D341Med (cell line): Measurements from ENCODE around the gene HIRIP3.

Experiments used
- DNase-seq: peaks from one replicate; pipeline ENCODE4 v3.0.0; 2012; ENCODE audit warnings: low spot score

Gene HIRIP3

DNA sequence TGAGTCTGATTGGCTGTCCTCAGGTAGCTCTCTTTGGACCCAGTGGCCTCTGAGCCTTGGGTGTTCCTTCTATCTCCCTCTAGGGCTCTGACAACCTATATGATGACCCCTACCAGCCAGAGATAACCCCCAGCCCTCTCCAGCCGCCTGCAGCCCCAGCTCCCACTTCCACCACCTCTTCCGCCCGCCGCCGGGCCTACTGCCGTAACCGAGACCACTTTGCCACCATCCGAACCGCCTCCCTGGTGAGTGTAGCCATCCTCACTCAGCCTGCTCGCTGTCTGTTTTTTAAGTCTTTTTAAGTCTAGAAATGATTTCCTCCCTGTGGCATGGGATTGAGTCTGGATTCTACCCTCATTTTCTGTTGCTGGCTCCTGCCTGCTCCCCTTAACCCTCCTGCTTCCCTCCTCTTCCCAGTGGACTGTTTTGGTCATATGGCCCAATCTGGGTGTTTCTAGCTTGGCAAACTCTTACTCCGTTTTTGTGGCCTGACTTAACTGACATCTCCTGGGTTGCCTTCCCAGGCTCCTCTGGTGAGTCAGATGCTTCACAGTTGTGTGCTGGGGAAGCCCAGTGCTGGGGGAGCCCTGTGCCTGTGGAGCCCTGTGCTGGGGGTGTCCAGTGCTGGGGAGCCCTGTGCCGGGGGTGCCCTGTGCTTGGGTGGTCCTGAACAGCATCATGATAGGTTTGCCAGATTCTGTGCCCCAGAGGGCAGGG, 11.8 kb downstream of the HIRIP3 start:
- DNase-seq: no peak

DNA sequence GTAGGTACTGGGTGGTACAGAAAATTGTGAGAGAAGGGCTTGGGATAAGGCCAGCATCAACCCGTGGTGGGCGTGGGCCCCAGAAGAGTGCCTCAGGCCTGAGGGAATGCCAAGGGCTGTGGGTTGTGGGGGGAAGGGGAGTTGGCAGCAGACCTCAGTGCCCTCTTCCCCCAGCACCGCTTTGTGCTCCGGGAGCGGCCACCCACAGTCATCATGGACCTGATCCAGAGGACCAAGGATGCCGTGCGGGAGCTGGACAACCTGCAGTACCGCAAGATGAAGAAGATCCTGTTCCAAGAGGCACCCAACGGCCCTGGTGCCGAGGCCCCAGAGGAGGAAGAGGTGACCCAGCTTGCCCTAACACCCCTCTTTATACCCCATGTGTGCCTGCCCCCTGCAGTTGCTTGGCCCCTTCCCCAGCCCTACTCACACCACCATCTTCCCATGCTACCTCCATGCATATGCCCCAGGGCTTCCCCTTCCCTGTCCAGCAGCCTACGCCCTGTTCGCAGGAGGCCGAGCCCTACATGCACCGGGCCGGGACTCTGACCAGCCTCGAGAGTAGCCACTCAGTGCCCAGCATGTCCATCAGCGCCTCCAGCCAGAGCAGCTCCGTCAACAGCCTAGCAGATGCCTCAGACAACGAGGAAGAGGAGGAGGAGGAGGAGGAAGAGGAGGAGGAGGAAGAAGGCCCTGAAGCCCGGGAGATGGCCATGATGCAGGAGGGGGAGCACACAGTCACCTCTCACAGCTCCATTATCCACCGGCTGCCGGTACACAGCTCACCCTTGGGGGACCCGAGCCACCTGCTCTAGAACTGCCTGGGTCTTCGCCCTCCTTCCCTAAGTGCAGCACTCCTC, 12.6 kb downstream of the HIRIP3 start:
- DNase-seq: no peak

DNA sequence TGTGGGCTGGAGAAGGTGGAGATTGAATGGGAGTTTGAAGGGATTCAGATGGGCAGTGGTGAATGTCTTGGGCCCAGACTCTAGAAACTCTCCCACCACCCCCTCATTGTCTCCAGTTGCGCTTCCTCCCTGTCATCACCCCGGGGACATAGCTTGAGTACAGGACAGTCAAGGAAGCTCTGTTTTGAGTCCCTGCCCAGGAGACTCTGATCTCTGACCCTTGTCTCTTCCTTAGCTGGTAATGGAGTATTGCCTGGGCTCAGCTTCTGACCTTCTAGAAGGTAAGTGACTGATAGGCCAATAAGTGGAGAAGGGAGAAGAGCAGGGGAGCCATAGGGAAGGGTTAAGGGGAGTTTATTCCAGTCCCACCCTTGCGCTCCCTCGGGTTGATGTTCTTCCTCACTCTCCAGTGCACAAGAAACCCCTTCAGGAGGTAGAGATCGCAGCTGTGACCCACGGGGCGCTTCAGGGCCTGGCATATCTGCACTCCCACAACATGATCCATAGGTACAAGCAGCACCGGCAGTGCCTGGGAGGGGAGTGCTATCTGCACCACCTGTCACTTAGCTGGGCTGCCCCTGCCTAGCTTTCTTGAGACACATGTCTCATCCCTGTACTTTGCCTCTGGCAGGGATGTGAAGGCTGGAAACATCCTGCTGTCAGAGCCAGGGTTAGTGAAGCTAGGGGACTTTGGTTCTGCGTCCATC, 16.7 kb downstream of the HIRIP3 start:
- DNase-seq: peak; percentile 5

DNA sequence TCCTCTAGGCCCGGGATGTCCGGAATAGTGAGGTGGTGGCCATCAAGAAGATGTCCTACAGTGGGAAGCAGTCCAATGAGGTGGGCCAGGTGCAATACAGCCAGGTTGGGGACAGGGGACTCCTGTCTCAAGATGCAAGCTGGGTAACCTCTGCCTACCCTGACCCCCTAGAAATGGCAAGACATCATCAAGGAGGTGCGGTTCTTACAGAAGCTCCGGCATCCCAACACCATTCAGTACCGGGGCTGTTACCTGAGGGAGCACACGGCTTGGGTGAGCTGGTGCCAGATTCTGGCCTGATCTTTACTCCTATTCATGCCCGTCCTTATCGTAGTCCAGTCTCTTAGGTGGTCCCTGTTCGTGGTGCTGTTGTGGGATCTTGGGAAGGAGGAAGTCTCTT, 17.3 kb downstream of the HIRIP3 start:
- DNase-seq: no peak

DNA sequence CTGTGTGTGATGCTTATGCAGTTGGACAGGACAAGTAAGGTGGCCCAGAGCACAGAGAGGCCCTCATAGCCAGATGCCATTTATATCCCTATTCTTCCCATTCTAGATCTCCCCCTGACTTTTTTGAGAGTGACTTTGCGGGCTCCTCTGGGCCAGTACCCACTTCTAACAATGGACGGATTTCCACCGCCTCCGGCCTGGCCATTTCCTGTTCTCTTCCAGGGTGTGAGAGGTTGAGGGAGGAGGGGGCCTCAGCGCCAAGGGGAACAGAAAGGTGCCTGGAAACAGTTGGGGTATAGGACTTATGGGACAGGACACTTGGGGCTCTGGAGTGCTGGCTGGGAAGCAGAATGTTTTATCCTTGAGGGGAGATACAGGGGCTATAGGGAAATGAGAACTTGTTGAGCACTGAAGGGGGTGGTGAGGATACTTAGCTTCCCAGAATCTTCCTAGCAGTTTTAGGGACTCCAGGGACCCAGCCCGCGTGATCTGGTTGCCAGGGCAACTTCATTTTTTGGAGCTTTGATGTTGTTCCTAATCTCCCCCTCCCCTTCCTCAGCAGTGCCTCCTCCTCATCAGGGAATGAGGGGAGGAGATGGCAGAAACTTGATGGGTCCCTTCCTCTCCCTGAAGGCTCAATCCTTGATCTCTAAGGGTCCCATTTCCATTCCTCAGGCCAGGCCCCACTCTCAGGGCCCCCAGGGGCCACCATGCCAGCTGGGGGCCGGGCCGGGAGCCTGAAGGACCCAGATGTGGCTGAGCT, 18.2 kb downstream of the HIRIP3 start:
- DNase-seq: peak; percentile 5

DNA sequence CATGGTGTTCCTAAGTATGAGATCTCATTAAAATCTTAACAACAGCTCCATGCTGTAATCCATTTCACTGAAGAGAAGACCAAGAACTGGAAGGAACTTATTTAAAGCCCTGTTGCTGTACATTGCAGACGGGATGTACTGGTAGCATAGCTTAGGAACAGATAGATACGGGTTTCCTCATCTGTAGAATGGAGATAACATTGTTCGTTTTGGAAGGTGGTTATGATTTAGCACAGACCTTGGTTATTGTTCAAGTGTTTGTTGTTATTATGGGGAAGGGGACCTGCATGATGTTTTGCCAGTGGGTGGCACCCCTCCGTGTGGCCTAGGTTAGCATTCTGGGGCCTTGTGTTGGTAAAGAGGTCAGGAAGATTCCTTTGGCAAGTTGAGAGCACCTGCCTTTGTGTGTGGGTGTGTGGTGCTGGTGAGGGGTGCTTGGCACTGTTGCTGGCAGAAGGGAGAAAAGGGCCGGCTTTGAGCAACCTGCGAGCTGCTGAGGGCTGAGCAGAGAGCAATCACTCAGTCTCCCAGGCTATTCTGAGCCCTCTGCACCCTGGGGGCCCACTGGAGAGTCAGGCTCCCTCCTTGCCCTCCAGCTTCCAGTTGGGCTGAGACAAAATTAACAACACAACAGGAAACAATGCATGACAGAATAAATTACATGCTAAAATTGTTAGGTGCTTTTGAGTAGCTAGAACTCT, 19.5 kb downstream of the HIRIP3 start:
- DNase-seq: no peak

DNA sequence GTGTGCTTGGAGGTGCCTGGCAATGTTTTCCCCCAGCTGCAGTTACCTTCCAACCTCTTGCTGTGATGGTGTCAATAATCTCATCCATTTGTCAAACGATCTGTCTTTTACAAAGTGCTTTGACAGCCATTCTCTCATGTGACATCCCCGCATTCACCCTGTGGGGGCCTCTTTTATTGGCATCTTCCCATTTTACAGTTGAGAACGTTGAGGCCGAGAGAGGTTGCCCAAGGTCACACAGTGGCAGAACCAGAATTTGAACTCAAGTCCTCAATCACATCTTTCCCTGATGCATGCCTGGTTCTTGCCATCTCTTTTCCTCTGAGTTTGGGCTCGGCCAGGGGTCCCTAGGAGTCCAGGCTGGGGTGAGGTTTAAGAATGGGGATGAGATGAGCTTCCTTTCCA, 20.3 kb downstream of the HIRIP3 start:
- DNase-seq: no peak

DNA sequence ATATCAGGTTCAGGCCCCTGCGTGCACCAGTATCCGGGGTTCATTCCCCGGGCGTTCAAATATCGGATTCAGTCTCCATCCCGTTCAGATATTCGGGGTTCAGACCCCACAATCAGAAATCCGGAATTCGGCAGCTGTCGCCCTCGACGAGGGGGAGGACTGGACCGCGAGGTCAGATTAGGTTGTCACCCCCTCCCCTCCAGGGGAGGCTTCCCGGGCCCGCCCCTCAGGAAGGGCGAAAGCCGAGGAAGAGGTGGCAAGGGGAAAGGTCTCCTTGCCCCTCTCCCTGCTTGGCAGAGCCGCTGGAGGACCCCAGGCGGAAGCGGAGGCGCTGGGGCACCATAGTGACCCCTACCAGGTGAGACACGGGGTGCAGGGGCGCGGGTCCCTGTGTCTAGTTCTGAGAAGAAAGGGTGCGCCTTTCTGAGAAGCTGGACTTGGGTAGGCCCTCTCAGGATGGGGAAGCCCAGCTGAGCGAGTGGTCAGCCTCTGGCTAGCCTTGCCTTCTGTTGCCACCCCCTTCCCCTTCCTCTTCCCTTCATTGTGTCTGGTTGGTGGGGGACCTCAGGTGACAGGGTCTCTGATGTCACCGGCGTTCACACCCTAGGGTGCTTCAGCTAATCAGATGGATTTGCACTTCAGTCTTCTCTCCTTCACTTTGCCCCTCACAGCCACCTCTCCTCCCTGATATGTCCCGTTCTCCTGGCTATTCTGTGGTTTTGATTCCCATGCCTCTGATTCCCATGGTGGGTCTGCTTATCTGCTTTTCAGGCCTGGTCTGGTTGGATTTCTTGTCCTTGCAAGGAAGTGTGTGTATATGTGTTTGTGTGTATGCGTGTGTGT, 20.9 kb downstream of the HIRIP3 start:
- no peak for DNase-seq

DNA sequence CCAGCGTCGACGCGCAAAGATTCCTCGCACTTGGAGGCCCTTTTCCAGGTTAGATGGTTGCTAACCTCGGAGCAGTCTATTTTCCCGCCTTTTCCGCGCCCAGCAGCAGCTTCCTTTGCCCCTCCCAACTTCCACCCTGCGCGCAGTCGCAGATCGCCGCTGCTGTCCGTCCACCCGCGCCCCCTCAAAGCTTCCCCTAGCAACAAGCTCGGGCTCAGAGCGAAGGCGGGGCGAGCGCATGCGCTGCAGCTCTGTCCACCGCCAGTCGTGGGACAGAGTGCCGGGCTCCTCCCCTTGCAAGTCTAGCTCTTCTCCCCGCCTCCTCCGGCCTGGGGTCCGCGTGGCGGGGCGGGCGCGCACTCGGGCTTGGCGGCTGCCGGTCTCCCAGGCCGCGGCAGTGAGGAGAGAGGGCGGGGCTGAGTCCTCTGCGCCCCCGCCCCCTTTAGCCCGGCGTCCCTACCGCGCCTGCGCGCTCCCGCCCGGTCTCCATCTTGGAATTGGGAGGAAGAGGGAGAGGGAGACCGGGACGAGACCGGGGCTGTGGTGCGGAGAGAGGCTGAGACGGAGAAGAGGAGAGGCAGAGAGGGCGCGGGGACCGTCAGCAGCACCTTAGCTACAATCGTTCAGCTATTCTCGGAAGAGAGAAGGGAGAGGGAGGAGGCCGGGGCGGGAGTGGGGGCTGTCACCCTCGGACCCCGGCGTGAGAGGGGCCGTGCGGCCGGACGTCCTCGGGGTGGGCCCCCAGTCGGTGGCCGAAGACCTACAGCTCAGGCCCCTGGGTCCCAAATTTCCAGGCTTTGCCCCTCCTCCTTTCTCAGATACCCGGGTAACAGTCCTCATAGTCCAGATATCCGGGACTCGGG, 21.8 kb downstream of the HIRIP3 start, which contains the start of gene TAOK2:
TSS of gene TAOK2 (plus strand) at position 485 of the 863 bp plus-strand sequence. CDS start 3,905 bp downstream, outside the sequence.
- DNase-seq: peak; percentile 98

DNA sequence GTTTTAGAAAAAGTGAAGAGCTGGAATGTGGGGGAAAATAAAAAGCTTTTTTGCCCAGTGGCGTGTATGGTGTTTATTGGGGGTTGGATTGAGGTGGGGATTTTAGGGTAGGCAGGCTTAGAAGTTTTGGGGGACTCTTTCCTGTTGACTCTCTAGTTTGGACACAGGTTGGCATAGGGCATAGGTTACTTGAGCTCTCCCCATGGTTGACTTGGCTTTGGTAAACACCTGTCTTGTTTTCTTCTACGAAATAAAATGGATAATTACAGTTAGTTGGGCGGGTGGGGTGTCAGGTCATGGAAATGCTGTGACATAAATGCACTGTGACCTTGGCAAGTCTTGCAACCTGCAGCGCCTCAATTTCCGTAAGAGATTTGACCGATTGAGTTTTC, 22.4 kb downstream of the HIRIP3 start:
- no peak for DNase-seq

DNA sequence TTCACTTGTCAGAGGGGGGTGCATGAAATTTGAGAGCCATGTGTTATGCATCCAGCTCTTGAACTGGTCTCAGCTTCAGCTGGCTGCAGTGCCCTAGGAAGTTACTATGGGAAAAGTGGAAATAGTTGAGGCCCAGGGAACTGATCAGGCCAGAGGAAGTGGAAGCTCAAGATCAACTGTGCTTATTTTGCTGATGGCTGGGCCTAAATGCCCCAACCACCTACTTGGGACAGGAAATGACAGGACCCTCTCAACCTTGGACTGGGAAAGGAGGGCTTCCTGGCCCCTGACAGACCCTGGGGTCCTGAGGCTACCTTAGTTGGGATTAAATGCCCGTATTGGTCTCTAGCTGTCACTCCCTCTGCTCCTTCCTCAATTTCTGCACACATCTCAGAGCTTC, 22.9 kb downstream of the HIRIP3 start:
- no peak for DNase-seq

DNA sequence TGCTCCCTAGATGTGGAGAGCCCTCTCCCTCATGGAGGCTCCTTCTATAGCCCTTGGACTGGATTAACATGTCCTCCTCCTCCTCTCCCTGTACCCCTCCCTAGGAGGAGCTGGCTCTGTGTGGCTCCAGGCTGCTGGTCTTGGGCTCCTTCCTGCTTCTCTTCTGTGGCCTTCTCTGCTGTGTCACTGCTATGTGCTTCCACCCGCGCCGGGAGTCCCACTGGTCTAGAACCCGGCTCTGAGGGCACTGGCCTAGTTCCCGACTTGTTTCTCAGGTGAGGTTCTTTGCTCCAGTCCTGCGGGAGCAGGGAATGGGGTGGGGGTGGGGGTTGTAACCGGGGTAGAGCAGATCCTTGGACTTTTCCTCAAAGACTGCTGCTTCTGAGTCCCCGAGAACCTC, 24.1 kb downstream of the HIRIP3 start:
- no peak for DNase-seq

DNA sequence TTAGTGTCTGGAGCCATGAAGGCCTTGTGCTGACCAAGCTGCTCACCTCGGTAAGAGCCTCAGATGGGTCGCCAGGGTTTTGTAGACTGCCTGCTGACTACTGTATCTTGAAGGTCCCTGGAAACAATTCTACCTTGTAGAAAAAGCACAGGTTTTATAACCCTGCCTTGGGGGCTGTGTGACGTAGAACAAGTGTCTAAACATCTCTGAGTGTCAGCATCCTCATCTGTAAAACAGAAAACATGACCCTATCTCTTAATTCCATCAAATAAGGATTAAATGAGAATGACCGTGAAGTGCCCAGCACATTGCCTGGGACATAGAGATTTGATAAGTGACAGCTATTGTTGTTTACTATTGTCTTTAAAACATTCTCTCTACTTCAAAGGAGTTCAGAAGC, 27.2 kb downstream of the HIRIP3 start:
- DNase-seq: no peak

DNA sequence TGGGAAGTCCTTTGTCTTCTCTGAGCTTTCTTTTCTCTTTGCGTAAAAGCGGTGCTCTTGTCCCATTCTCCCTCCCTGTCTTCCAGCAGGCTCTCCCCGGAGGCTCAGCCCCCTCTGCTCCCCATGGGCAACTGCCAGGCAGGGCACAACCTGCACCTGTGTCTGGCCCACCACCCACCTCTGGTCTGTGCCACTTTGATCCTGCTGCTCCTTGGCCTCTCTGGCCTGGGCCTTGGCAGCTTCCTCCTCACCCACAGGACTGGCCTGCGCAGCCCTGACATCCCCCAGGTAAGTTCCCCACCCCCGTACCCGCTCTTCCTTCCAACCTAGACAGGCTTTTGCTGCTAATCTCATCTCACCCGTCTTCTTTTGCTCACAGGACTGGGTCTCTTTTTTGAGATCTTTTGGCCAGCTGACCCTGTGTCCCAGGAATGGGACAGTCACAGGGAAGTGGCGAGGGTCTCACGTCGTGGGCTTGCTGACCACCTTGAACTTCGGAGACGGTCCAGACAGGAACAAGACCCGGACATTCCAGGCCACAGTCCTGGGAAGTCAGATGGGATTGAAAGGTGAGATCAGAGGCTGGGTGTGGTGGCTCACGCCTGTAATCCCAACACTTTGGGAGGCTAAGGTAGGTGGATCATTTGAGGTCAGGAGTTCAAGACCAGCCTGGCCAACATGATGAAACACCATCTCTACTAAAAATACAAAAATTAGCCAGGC, 32.2 kb downstream of the HIRIP3 start:
- DNase-seq: no peak

DNA sequence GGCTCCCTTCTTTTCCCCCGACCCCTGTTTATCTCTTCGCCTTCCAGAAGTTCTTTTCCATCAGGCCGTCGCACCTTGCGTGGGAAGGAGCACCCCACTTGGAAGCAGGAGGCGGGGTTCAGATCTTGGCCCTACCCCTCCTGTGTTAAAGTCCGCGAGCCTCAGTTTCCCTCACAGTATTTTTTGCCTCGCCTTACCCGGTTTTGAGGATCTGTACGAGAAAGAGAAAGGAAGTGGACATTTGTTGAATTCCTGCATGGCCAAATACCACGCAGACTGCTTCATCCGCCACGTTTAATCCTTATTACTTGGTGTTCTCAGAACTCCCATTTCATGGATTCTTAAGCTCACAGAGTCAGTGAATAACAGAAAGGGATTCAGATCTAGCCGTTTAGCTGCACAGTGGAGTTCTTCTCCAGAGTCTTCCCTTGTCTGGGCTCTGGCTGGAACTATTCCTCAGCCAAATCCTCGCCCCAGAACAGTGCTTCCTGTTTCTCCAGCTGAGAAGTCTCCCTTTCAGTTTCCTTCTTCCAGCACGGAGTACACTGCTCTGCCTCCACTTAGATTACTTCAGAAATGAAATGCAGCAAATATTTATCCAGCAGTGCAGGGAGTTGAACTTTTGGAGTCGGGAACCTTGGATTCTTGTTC, 32.9 kb downstream of the HIRIP3 start:
- DNase-seq: no peak

DNA sequence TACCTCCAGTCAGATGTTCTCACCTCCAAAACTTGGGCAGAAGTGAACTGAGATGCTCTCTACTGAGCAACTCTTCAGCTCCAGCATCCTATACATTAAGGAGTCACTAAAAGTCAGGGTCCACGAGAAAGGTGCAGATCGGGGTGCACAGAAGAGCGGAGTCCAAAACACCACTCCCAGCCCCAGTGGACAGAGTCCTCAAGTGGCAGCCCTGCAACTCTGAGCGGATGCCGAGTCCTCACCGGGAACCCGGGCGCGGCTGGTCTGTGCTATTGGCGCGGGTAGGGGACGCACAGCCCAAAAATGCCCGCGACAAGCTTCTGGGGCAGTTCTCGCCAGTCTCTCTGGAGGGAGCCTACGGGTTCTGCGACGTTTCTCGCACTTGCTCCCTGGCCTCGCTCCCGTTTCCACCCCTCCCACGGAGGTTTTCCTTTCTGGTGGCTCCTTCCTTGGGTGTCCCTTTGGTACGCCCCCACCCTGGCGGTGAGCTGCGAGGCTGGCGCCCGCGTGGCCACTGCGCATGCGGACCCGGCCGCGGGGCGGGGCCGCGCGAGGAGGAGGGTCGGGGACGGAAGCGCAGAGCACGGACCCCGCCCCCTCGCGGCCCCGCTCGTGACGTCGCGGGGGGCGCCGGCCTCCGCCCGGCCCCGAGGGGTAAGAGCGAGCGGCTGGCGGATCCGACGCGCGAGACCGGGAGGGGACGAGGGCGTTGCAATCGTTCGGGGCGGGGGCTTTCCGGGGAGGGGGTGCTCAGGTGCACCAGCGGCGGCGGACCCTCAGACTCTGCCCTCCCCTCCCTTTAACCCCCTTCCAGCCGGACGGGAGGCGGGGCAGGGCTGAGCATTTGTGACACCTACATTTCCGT, 33.7 kb downstream of the HIRIP3 start, which contains the start of gene TMEM219:
TSS of gene TMEM219 (plus strand) at position 601 of the 865 bp plus-strand sequence. CDS start 1,065 bp downstream, outside the sequence.
- DNase-seq: peak; percentile 98

DNA sequence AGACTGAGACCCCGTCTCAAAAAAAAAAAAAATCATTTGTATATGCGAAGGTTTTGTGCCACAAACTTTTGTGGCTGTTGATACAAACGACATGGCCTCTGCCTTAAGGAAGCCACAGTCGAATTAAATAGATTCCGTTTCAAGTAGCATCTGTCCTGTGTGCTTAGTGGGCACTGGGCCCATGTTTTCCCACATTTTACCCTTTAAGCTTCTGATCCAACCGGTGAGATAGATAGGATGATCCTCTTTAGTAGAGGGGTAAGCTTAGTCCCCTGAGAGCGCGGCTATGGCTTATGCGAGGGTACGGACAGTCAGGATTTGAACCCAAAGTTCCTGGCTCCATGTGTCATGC, 34.3 kb downstream of the HIRIP3 start:
- DNase-seq: peak; percentile 76
